Loucy (cell line): ENCODE measurements around the gene LYPLAL1.

Experiments
- CTCF ChIP-seq: fragments of 200-600 bp; sonication (generic); conservative IDR thresholded peaks from 2 replicates; pipeline ENCODE4 v1.5.1; 2014; ENCODE audit warnings: mild to moderate bottlenecking, antibody characterized with exemption, low read length
- EZH2phosphoT487 ChIP-seq: fragments of 200-600 bp; IDR thresholded peaks from 2 replicates; pipeline ENCODE4 v1.6.1; 2018; ENCODE audit warnings: antibody characterized with exemption, mild to moderate bottlenecking, moderate library complexity, borderline replicate concordance

- no peak for TF ChIP-seq CTCF
- no peak for TF ChIP-seq EZH2phosphoT487
Measured at GRCh38 chr1:219160967-219161366, 12.7 kb upstream of the LYPLAL1 start.
